ENCODE measurements around the gene ZNRF3. TPM values are rescaled to one million over a fixed set of nuclear protein-coding genes. Genes with fewer than 3 reads are reported as not detected.

The ZNRF3 gene
- polyA plus RNA-seq, 1 of the 3 experiments (the other 2 are of a cell fraction), result 4.2 TPM

- DNase-seq, result no peak
- H3K4me1 ChIP-seq (ENCODE audit: control insufficient read depth in 1 of 2, insufficient read depth in 2 of 2, low read depth in 1 of 2, low read length in 1 of 2), result peaks cover 15 to 23% of the 10 kb centered on the region in 2 experiments
- peaks cover 19% of the 10 kb centered on the region; the same call in 1 of the 2 replicates for H3K79me2 ChIP-seq (ENCODE audit: insufficient read depth)
- no peaks in the 10 kb centered on the region for H4K20me1 ChIP-seq (ENCODE audit: insufficient read depth)
- H3K27ac ChIP-seq (ENCODE audit: low read depth in 2 of 2, low read length in 1 of 2), result no peak overlapping the region
- no peak overlapping the region for H3K4me3 ChIP-seq (ENCODE audit: low read depth in 2 of 2, low read length in 1 of 2)
- H3F3A ChIP-seq (replicated peaks; ENCODE audit: insufficient read depth), result peaks cover 4% of the 10 kb centered on the region
- CTCF ChIA-PET, result interaction anchor here (1.9 kb wide), 1 partner anchor 9 kb away, joined by 5 read pairs; no protein-coding TSS in a partner anchor
- no peak overlapping the region for H2AFZ ChIP-seq (ENCODE audit: low read depth)
- H3K4me2 ChIP-seq, result no peak overlapping the region
- peaks cover 1% of the 10 kb centered on the region; the same call in 1 of the 2 replicates for H3K9me3 ChIP-seq
- H3K27me3 ChIP-seq (ENCODE audit: insufficient read depth), result no peaks in the 10 kb centered on the region
- TF ChIP-seq MXI1 (IDR thresholded peaks at IDR 0.05; ENCODE audit: low read depth, low read length) (no peak), RAD21 (IDR thresholded peaks at IDR 0.05; ENCODE audit: low read length) (no peak), GATA2 (CRISPR knock-in tag; IDR thresholded peaks at IDR 0.05) (0 out of 2 replicates have a peak, but pooled peaks have one; percentile 0)
- TF ChIP-seq, protein P1, sequence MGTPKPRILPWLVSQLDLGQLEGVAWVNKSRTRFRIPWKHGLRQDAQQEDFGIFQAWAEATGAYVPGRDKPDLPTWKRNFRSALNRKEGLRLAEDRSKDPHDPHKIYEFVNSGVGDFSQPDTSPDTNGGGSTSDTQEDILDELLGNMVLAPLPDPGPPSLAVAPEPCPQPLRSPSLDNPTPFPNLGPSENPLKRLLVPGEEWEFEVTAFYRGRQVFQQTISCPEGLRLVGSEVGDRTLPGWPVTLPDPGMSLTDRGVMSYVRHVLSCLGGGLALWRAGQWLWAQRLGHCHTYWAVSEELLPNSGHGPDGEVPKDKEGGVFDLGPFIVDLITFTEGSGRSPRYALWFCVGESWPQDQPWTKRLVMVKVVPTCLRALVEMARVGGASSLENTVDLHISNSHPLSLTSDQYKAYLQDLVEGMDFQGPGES (IDR thresholded peaks at IDR 0.05; ENCODE audit: low read depth, low read length), result no peak
- no peaks in the 10 kb centered on the region for H3K9me2 ChIP-seq
- POLR2A ChIA-PET, result no interaction called here
- H3K9ac ChIP-seq, result no peak overlapping the region
- H3K36me3 ChIP-seq (replicated peaks in 1 of 2; ENCODE audit: control insufficient read depth in 1 of 2, insufficient read depth in 2 of 2, low read length in 1 of 2), result no peaks in the 10 kb centered on the region
Observed at GRCh38 chr22:28980326-28980725, 97.0 kb downstream of the ZNRF3 start.

- Histone ChIP-seq H3K9me3 (peaks cover 5% of the 10 kb centered on the region; the same call in 1 of the 2 replicates), H3K4me3 (ENCODE audit: low read depth in 2 of 2, low read length in 1 of 2) (no peak overlapping the region), H4K20me1 (ENCODE audit: insufficient read depth) (no peaks in the 10 kb centered on the region), H3K27ac (ENCODE audit: low read depth in 2 of 2, low read length in 1 of 2) (no peak overlapping the region), H2AFZ (ENCODE audit: low read depth) (no peak overlapping the region), H3F3A (replicated peaks; ENCODE audit: insufficient read depth) (no peaks in the 10 kb centered on the region), H3K36me3 (replicated peaks in 1 of 2; ENCODE audit: control insufficient read depth in 1 of 2, insufficient read depth in 2 of 2, low read length in 1 of 2) (no peaks in the 10 kb centered on the region), H3K27me3 (ENCODE audit: insufficient read depth) (no peaks in the 10 kb centered on the region), H3K4me2 (no peak overlapping the region), H3K4me1 (ENCODE audit: control insufficient read depth in 1 of 2, insufficient read depth in 2 of 2, low read depth in 1 of 2, low read length in 1 of 2) (peaks cover 14% of the 10 kb centered on the region in 2 experiments), H3K9ac (no peak overlapping the region), H3K79me2 (ENCODE audit: insufficient read depth) (peaks cover 16% of the 10 kb centered on the region; the same call in 1 of the 2 replicates), H3K9me2 (no peaks in the 10 kb centered on the region)
- POLR2A ChIA-PET, result no interaction called here
- no peak for DNase-seq
- CTCF ChIA-PET, result interaction anchor here (1.3 kb wide), 1 partner anchor 12 kb away, joined by 4 read pairs; no protein-coding TSS in a partner anchor
- TF ChIP-seq FOSL2 (IDR thresholded peaks at IDR 0.05; ENCODE audit: borderline replicate concordance, low read depth) (no peak), TCF12 (IDR thresholded peaks at IDR 0.05) (no peak), RAD21 (IDR thresholded peaks at IDR 0.05; ENCODE audit: low read length) (no peak), RFX5 (IDR thresholded peaks at IDR 0.05; ENCODE audit: low read length) (no peak), RCOR1 (IDR thresholded peaks at IDR 0.05; ENCODE audit: low read length) (no peak), MEF2A (IDR thresholded peaks at IDR 0.05; ENCODE audit: borderline replicate concordance, low read depth) (no peak), MXI1 (IDR thresholded peaks at IDR 0.05; ENCODE audit: low read depth, low read length) (no peak), RXRA (IDR thresholded peaks at IDR 0.05; ENCODE audit: borderline replicate concordance, low read depth) (no peak), GABPA (IDR thresholded peaks at IDR 0.05; ENCODE audit: low read depth) (no peak), NFIC (IDR thresholded peaks at IDR 0.05; ENCODE audit: borderline replicate concordance) (no peak), GATA2 (CRISPR knock-in tag; IDR thresholded peaks at IDR 0.05) (no peak), JUND (IDR thresholded peaks at IDR 0.05) (no peak), NRF1 (IDR thresholded peaks at IDR 0.05; ENCODE audit: low read depth, low read length) (no peak), EP300 (IDR thresholded peaks at IDR 0.05; ENCODE audit: borderline replicate concordance in 1 of 2, low read depth in 1 of 2, low read length in 1 of 2) (no peak), ELF1 (IDR thresholded peaks at IDR 0.05) (no peak), TEAD4 (IDR thresholded peaks at IDR 0.05; ENCODE audit: borderline replicate concordance, insufficient read depth) (no peak)
- TF ChIP-seq, protein P2, sequence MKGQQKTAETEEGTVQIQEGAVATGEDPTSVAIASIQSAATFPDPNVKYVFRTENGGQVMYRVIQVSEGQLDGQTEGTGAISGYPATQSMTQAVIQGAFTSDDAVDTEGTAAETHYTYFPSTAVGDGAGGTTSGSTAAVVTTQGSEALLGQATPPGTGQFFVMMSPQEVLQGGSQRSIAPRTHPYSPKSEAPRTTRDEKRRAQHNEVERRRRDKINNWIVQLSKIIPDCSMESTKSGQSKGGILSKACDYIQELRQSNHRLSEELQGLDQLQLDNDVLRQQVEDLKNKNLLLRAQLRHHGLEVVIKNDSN (IDR thresholded peaks at IDR 0.05; ENCODE audit: borderline replicate concordance, low read depth), result no peak
- 93% methylated on average over 14 of the region's 14 CpGs for WGBS (ENCODE audit: low lambda C conversion rate)
Observed at GRCh38 chr22:28981818-28982499, 98.6 kb downstream of the ZNRF3 start.

Data from SK-N-SH (cell line).